AG09319 (cell line): ENCODE measurements around the gene TUBGCP2.

Experiments used
- DNase-seq: peaks from one replicate; pipeline ENCODE4 v3.0.0-alpha.2; 2010; ENCODE audit warnings: low read depth; ENCODE audit errors: extremely low read depth
- CTCF ChIP-seq: IDR thresholded peaks from 2 replicates; pipeline ENCODE4 v1.5.1; 2011; ENCODE audit warnings: low read depth, mild to moderate bottlenecking, inconsistent platforms, low read length, moderate library complexity

TUBGCP2 gene

GRCh38 chr10:133339708-133340380 is 31.2 kb upstream of the TUBGCP2 start:
- no peak for DNase-seq
- TF ChIP-seq CTCF, result no peak

- DNase-seq, result no peak
- TF ChIP-seq CTCF, result no peak; the same call in 1 of the 2 replicates
Observed at GRCh38 chr10:133338080-133339071, 29.7 kb upstream of the TUBGCP2 start.

GRCh38 chr10:133337370-133337725 is 28.7 kb upstream of the TUBGCP2 start:
- TF ChIP-seq CTCF, result no peak

GRCh38 chr10:133336577-133337369 is 28.1 kb upstream of the TUBGCP2 start, which contains the start of gene CALY:
TSS of gene CALY (minus strand) at chr10:133336896. CDS start at chr10:133328989, 7,907 bp downstream.
- DNase-seq, result no peak
- no peak for TF ChIP-seq CTCF

More at GRCh38 chr10:133337370-133337725, 28.7 kb upstream of the TUBGCP2 start:
- DNase-seq, result no peak

GRCh38 chr10:133336118-133336576 is 27.5 kb upstream of the TUBGCP2 start:
- TF ChIP-seq CTCF, result no peak
- DNase-seq, result no peak

- no peak for DNase-seq
- no peak for TF ChIP-seq CTCF
Observed at GRCh38 chr10:133335246-133336117, 26.8 kb upstream of the TUBGCP2 start.
